Measurements from ENCODE around the gene DLL1. TPM values are rescaled to one million over a fixed set of nuclear protein-coding genes. Genes with fewer than 3 reads are reported as not detected.

Gene DLL1
- total and polyA plus RNA-seq, 9 of the 15 experiments (the other 6 are each of a cell fraction or from before 2014, with no cell fraction given): not detected

DNA sequence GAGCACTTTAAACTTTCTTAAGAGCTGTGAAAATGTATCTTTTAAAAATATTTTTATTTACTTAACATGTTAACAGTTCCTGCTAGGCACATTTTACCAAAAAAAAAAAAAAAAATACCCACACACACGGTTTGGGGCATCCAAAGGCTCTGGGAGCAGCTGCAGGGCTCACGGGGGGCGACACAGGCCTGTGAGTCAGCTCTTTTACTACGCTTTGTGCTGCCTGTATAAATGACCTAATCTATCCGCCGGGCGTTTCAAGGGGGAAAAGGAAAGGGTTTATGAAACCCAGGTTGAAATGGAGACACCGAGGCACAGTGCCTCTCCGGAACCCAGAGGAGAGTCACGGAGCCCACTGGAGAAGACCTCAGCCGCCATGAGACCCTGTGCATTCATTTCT is 40.4 kb downstream of the DLL1 start:
- POLR2A ChIA-PET: no interaction called here
- no peak; the same call in 2 of the 3 replicates for ATAC-seq
- 4% methylated on average over 11 of the region's 11 CpGs for whole genome bisulfite sequencing (ENCODE audit: insufficient coverage, low coverage, missing lambda C conversion rate)
- CTCF ChIA-PET (ENCODE audit: low intra/inter-chr PET ratio): no interaction called here
- intact Hi-C loops (cut with micrococcal nuclease): no loop called here
- FAIRE-seq: no peak
- Histone ChIP-seq H3K9ac (ENCODE audit: insufficient read depth in 1 of 2, low read depth in 2 of 2, low read length in 2 of 2) (no peak overlapping the region), H3K27me3 (ENCODE audit: control insufficient read depth in 2 of 2, insufficient read depth in 2 of 2, low read length in 2 of 2) (peaks cover 80 to 90% of the 10 kb centered on the region in 2 experiments), H3K9me3 (replicated peaks; ENCODE audit: control insufficient read depth, insufficient read depth, low read depth, low read length) (no peaks in the 10 kb centered on the region), H3K4me2 (ENCODE audit: insufficient read depth, low read length) (no peak overlapping the region), H3K27ac (ENCODE audit: extremely low read depth, low read depth, low read length) (no peak overlapping the region), H3K79me2 (ENCODE audit: control insufficient read depth, insufficient read depth, low read length) (no peaks in the 10 kb centered on the region), H3K9me1 (ENCODE audit: control insufficient read depth, insufficient read depth, low read length) (no peaks in the 10 kb centered on the region), H3K4me1 (replicated peaks in 1 of 2; ENCODE audit: control insufficient read depth in 2 of 2, insufficient read depth in 2 of 2, low read length in 2 of 2) (peaks cover 0 to 10% of the 10 kb centered on the region in 2 experiments; a peak in 1 of 5 replicates), H2AFZ (ENCODE audit: low read depth, low read length) (no peak overlapping the region), H3K36me3 (ENCODE audit: control insufficient read depth, insufficient read depth, low read length) (no peaks in the 10 kb centered on the region), H3K4me3 (no peak overlapping the region), H4K20me1 (replicated peaks; ENCODE audit: control insufficient read depth, insufficient read depth, low read length) (peaks cover 35% of the 10 kb centered on the region)
- in situ Hi-C loops (cut with MboI): no loop called here
- TF ChIP-seq ZNF444 (CRISPR knock-in tag; IDR thresholded peaks at IDR 0.05): no peak
- no peak for TF ChIP-seq ZSCAN29 (IDR thresholded peaks at IDR 0.05)
- no peak for TF ChIP-seq KDM2B (CRISPR knock-in tag; IDR thresholded peaks at IDR 0.05)
- TF ChIP-seq NCOA2 (IDR thresholded peaks at IDR 0.05; ENCODE audit: partially characterized antibody in 2 of 2): no peak
- TF ChIP-seq MCM7 (IDR thresholded peaks at IDR 0.05): no peak
- no peak for TF ChIP-seq MTF1 (CRISPR knock-in tag; IDR thresholded peaks at IDR 0.05; ENCODE audit: borderline replicate concordance)
- no TSS peak for BruUV-seq (replicated peaks)
- DNase-seq (ENCODE audit: extremely low read depth in 1 of 4, low spot score in 3 of 4): no peak

DNA sequence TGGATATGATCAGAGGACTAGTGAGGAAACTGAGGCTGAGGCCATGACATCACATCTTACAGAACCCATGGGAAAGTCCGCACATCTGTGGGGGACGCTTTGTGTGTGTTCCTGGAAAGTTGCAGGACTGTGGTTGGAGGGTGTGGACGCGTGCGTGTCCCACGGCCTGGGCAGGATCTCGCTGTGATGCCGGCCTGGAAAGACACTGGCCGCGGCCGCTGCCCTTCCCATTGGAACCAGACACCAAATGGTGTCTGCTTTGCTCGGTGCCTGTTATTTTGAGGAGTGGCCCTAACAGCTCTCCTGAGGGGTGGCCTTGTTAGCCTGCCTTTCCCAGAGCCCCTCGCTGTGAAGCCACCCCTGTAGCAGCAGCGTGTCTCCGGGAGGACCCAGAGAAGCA is 41.1 kb downstream of the DLL1 start:
- FAIRE-seq: no peak
- in situ Hi-C loops (cut with MboI) (no loop called here), intact Hi-C loops (cut with micrococcal nuclease) (no loop called here)
- Histone ChIP-seq H3K27me3 (ENCODE audit: control insufficient read depth in 2 of 2, insufficient read depth in 2 of 2, low read length in 2 of 2) (peaks cover 81 to 90% of the 10 kb centered on the region in 2 experiments), H3K9me3 (replicated peaks; ENCODE audit: control insufficient read depth, insufficient read depth, low read depth, low read length) (no peaks in the 10 kb centered on the region), H3K4me3 (no peak overlapping the region), H3K9ac (ENCODE audit: insufficient read depth in 1 of 2, low read depth in 2 of 2, low read length in 2 of 2) (no peak overlapping the region), H3K4me1 (replicated peaks in 1 of 2; ENCODE audit: control insufficient read depth in 2 of 2, insufficient read depth in 2 of 2, low read length in 2 of 2) (peaks cover 0 to 10% of the 10 kb centered on the region in 2 experiments; a peak in 1 of 5 replicates), H3K4me2 (ENCODE audit: insufficient read depth, low read length) (no peak overlapping the region), H4K20me1 (replicated peaks; ENCODE audit: control insufficient read depth, insufficient read depth, low read length) (peaks cover 38% of the 10 kb centered on the region), H3K27ac (ENCODE audit: extremely low read depth, low read depth, low read length) (no peak overlapping the region), H3K79me2 (ENCODE audit: control insufficient read depth, insufficient read depth, low read length) (no peaks in the 10 kb centered on the region), H3K9me1 (ENCODE audit: control insufficient read depth, insufficient read depth, low read length) (no peaks in the 10 kb centered on the region), H2AFZ (ENCODE audit: low read depth, low read length) (no peak overlapping the region), H3K36me3 (ENCODE audit: control insufficient read depth, insufficient read depth, low read length) (no peaks in the 10 kb centered on the region)
- TF ChIP-seq MYNN (IDR thresholded peaks at IDR 0.05) (no peak), MYNN (CRISPR knock-in tag; IDR thresholded peaks at IDR 0.05) (no peak), NR2C2 (CRISPR knock-in tag; IDR thresholded peaks at IDR 0.05) (no peak), NR2C2 (tag; IDR thresholded peaks at IDR 0.05) (no peak), BRCA1 (IDR thresholded peaks at IDR 0.05) (no peak), BRCA1 (CRISPR knock-in tag; IDR thresholded peaks at IDR 0.05) (no peak), MIER1 (IDR thresholded peaks at IDR 0.05; ENCODE audit: low read depth) (no peak)
- ChIA-PET POLR2A (no interaction called here), CTCF (ENCODE audit: low intra/inter-chr PET ratio) (no interaction called here)
- BruUV-seq (replicated peaks): no TSS peak
- ATAC-seq: no peak
- 1% methylated on average over 15 of the region's 15 CpGs for WGBS (ENCODE audit: insufficient coverage, low coverage, missing lambda C conversion rate)
- no peak for DNase-seq (ENCODE audit: extremely low read depth in 1 of 4, low spot score in 3 of 4)
